Measurements from ENCODE around the gene RHEX.

Gene RHEX

GRCh38 chr1:206094024-206094423 lies 41.1 kb downstream of the RHEX start:
- DNase-seq (ENCODE audit: low spot score) = no peak

- no peak for DNase-seq (ENCODE audit: low spot score)
These were observed 44.4 kb downstream of the RHEX start for GRCh38 chr1:206097381-206097780.

GRCh38 chr1:206098242-206098919 lies 45.4 kb downstream of the RHEX start:
- no peak for DNase-seq (ENCODE audit: low spot score)

GRCh38 chr1:206100226-206100815 lies 47.3 kb downstream of the RHEX start:
- DNase-seq (ENCODE audit: low spot score) = no peak

- DNase-seq (ENCODE audit: low spot score) = no peak
These were observed 48.5 kb downstream of the RHEX start for GRCh38 chr1:206101351-206102045.

GRCh38 chr1:206102292-206102936 lies 49.4 kb downstream of the RHEX start:
- DNase-seq (ENCODE audit: low spot score) = no peak

GRCh38 chr1:206103979-206104378 lies 51.0 kb downstream of the RHEX start:
- DNase-seq (ENCODE audit: low spot score) = no peak

- DNase-seq (ENCODE audit: low spot score) = no peak
These were observed 52.6 kb downstream of the RHEX start for GRCh38 chr1:206105464-206105995.

- peak; percentile 80 for DNase-seq (ENCODE audit: low spot score)
These were observed 53.6 kb downstream of the RHEX start for GRCh38 chr1:206106328-206107167.

- no peak for DNase-seq (ENCODE audit: low spot score)
These were observed 54.2 kb downstream of the RHEX start for GRCh38 chr1:206107168-206107544.

- DNase-seq (ENCODE audit: low spot score) = no peak
These were observed 55.7 kb downstream of the RHEX start for GRCh38 chr1:206108635-206109034.

GRCh38 chr1:206109718-206110117 lies 56.7 kb downstream of the RHEX start:
- no peak for DNase-seq (ENCODE audit: low spot score)

GRCh38 chr1:206110161-206110560 lies 57.2 kb downstream of the RHEX start:
- DNase-seq (ENCODE audit: low spot score) = no peak

GRCh38 chr1:206110820-206111219 lies 57.8 kb downstream of the RHEX start:
- no peak for DNase-seq (ENCODE audit: low spot score)

- no peak for DNase-seq (ENCODE audit: low spot score)
These were observed 58.4 kb downstream of the RHEX start for GRCh38 chr1:206111271-206111927.

- DNase-seq (ENCODE audit: low spot score) = no peak
These were observed 59.8 kb downstream of the RHEX start for GRCh38 chr1:206112600-206113301.

GRCh38 chr1:206114692-206115640 lies 62.0 kb downstream of the RHEX start:
- DNase-seq (ENCODE audit: low spot score) = no peak

- no peak for DNase-seq (ENCODE audit: low spot score)
These were observed 62.8 kb downstream of the RHEX start for GRCh38 chr1:206115791-206116190.

- no peak for DNase-seq (ENCODE audit: low spot score)
These were observed 63.4 kb downstream of the RHEX start for GRCh38 chr1:206116191-206116872.
